Neural cell (in vitro differentiated cells): ENCODE measurements around the gene PRM2. TPM values are rescaled to one million over a fixed set of nuclear protein-coding genes. Genes with fewer than 3 reads are reported as not detected.

ENCODE experiments used
- H2AFZ ChIP-seq: fragments of 200-600, 300-800 bp; sonication (generic), shearing (Covaris generic); 2 replicates; pipeline ENCODE4 v1.6.0; 2014; ENCODE audit warnings: low read depth, mild to moderate bottlenecking, antibody characterized with exemption, low read length, moderate library complexity
- H3F3A ChIP-seq: fragments of 200-600 bp; shearing (Covaris generic); 2 replicates; pipeline ENCODE4 v1.6.1; 2016; ENCODE audit warnings: mild to moderate bottlenecking, moderate library complexity, mixed read lengths, antibody characterized with exemption, low read length; ENCODE audit not compliant: insufficient read depth, poor library complexity, severe bottlenecking
- H3K27ac ChIP-seq: fragments of 200-600, 300-800 bp; sonication (generic), shearing (Covaris generic); 2 replicates; pipeline ENCODE4 v1.5.1; 2014; ENCODE audit warnings: mild to moderate bottlenecking, low read length, moderate library complexity
- H3K27me3 ChIP-seq: fragments of 300-800, 200-600 bp; sonication (generic), shearing (Covaris generic); 2 replicates; pipeline ENCODE4 v1.6.0; 2014; ENCODE audit warnings: mild to moderate bottlenecking, low read depth, low read length, moderate library complexity; ENCODE audit not compliant: insufficient read depth
- H3K36me3 ChIP-seq: fragments of 300-800, 200-600 bp; sonication (generic), shearing (Covaris generic); 2 replicates; pipeline ENCODE4 v1.5.1; 2014; ENCODE audit warnings: mild to moderate bottlenecking, antibody characterized with exemption, low read length, moderate library complexity; ENCODE audit not compliant: insufficient read depth
- H3K4me2 ChIP-seq: fragments of 300-800, 200-600 bp; sonication (generic), shearing (Covaris generic); 2 replicates; pipeline ENCODE4 v1.6.0; 2014; ENCODE audit warnings: mild to moderate bottlenecking, low read length
- H3K4me3 ChIP-seq: fragments of 300-800, 200-600 bp; sonication (generic), shearing (Covaris generic); 2 replicates; pipeline ENCODE4 v1.5.1; 2014; ENCODE audit warnings: mild to moderate bottlenecking, low read length, moderate library complexity
- H3K79me2 ChIP-seq: fragments of 200-600 bp; shearing (Covaris generic); replicated peaks from 2 replicates; pipeline ENCODE4 v1.6.0; 2014; ENCODE audit warnings: mild to moderate bottlenecking, low read length, moderate library complexity; ENCODE audit not compliant: insufficient read depth
- H3K9ac ChIP-seq: fragments of 300-800, 200-600 bp; sonication (generic), shearing (Covaris generic); 2 replicates; pipeline ENCODE4 v1.6.1; 2016; ENCODE audit warnings: mild to moderate bottlenecking, low read length, mixed read lengths
- H3K9me2 ChIP-seq: fragments of 200-600 bp; shearing (Covaris generic); 2 replicates; pipeline ENCODE4 v1.6.1; 2016; ENCODE audit warnings: mild to moderate bottlenecking, low read length, mixed read lengths; ENCODE audit not compliant: insufficient read depth
- H3K9me3 ChIP-seq: fragments of 200-600, 300-800 bp; sonication (generic), shearing (Covaris generic); 2 replicates; pipeline ENCODE4 v1.6.1; 2016; ENCODE audit warnings: mild to moderate bottlenecking, mixed run types, low read length, moderate library complexity, mixed read lengths
- H4K20me1 ChIP-seq: fragments of 200-600 bp; shearing (Covaris generic); 2 replicates; pipeline ENCODE4 v1.6.1; 2016; ENCODE audit warnings: mild to moderate bottlenecking, mixed run types; ENCODE audit not compliant: insufficient read depth
- EP300 ChIP-seq: fragments of 450-650 bp; conservative IDR thresholded peaks from 2 replicates; pipeline ENCODE4 v1.6.1; 2014; ENCODE audit warnings: antibody characterized with exemption, mild to moderate bottlenecking, moderate library complexity; ENCODE audit not compliant: poor library complexity, severe bottlenecking
- EZH2 ChIP-seq: fragments of 200-600, 300-800 bp; shearing (Covaris generic), sonication (generic); IDR thresholded peaks from 2 replicates; pipeline ENCODE4 v1.6.1; 2014; ENCODE audit warnings: antibody characterized with exemption, low read length, borderline replicate concordance, mild to moderate bottlenecking; ENCODE audit not compliant: insufficient read depth, poor library complexity, severe bottlenecking
- MXI1 ChIP-seq: fragments of 450-650 bp; conservative IDR thresholded peaks from 2 replicates; pipeline ENCODE4 v1.6.1; 2014; ENCODE audit warnings: antibody characterized with exemption, mild to moderate bottlenecking; ENCODE audit not compliant: poor library complexity, severe bottlenecking
- POLR2AphosphoS5 ChIP-seq: IDR thresholded peaks from 2 replicates; pipeline ENCODE4 v1.6.1; 2012
- RAD21 ChIP-seq: fragments of 450-650 bp; conservative IDR thresholded peaks from 2 replicates; pipeline ENCODE4 v1.6.1; 2014; ENCODE audit warnings: antibody characterized with exemption, mild to moderate bottlenecking, moderate library complexity
- SMC3 ChIP-seq: fragments of 450-650 bp; conservative IDR thresholded peaks from 2 replicates; pipeline ENCODE4 v1.6.1; 2014; ENCODE audit warnings: antibody characterized with exemption, mild to moderate bottlenecking, moderate library complexity; ENCODE audit not compliant: poor library complexity
- TAF1 ChIP-seq: IDR thresholded peaks from 2 replicates; pipeline ENCODE4 v1.6.1; 2012; ENCODE audit warnings: low read depth
- polyA plus RNA-seq: library from polyadenylated mRNA; depleted of rRNA; stranded (reverse); fragments of >200 nt; gene quantifications from 2 replicates; pipeline ENCODE4 v1.2.3, GENCODE V29; 2014
- TF ChIP-seq, protein P1 (sequence below): IDR thresholded peaks from 2 replicates; pipeline ENCODE4 v1.6.1; 2012; ENCODE audit warnings: borderline replicate concordance
- TF ChIP-seq, protein P2 (sequence below): fragments of 450-650 bp; IDR thresholded peaks from 2 replicates; pipeline ENCODE4 v1.5.1; 2014; ENCODE audit warnings: antibody characterized with exemption, mild to moderate bottlenecking, moderate library complexity; ENCODE audit not compliant: poor library complexity, severe bottlenecking

Gene PRM2
- polyA plus RNA-seq, 1 donor from 2014 or later = not detected

DNA sequence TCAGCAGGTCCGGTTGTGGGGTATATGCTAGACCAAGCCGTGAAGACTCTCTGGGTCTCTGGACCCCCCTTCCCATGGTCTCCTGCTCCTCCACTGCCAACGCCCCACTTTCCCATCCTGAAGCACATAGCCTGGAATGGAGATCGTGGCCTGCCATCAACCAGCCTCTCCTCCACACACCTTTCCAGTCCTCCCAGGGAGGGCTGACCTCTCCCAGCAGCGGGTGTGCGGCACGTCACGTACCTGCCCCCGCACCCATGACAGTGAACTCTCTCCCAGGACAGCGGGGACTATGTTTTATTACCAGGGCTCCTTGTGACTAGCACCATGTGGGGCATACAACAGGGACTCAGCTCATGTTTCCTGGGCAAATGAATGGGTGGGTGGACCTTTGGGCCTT lies 4.7 kb downstream of the PRM2 start:
- H3F3A ChIP-seq = no peaks in the 10 kb centered on the region
- no peaks in the 10 kb centered on the region for H3K36me3 ChIP-seq
- no peaks in the 10 kb centered on the region for H3K79me2 ChIP-seq
- no peak overlapping the region for H3K27ac ChIP-seq
- no peaks in the 10 kb centered on the region for H3K9me2 ChIP-seq
- H3K4me2 ChIP-seq = no peak overlapping the region
- H3K4me3 ChIP-seq = no peak overlapping the region
- no peak overlapping the region for H2AFZ ChIP-seq
- no peaks in the 10 kb centered on the region for H4K20me1 ChIP-seq
- TF ChIP-seq MXI1 (no peak), TAF1 (no peak), EP300 (no peak), RAD21 (no peak), POLR2AphosphoS5 (no peak), SMC3 (no peak), EZH2 (no peak)
- TF ChIP-seq, protein P1, sequence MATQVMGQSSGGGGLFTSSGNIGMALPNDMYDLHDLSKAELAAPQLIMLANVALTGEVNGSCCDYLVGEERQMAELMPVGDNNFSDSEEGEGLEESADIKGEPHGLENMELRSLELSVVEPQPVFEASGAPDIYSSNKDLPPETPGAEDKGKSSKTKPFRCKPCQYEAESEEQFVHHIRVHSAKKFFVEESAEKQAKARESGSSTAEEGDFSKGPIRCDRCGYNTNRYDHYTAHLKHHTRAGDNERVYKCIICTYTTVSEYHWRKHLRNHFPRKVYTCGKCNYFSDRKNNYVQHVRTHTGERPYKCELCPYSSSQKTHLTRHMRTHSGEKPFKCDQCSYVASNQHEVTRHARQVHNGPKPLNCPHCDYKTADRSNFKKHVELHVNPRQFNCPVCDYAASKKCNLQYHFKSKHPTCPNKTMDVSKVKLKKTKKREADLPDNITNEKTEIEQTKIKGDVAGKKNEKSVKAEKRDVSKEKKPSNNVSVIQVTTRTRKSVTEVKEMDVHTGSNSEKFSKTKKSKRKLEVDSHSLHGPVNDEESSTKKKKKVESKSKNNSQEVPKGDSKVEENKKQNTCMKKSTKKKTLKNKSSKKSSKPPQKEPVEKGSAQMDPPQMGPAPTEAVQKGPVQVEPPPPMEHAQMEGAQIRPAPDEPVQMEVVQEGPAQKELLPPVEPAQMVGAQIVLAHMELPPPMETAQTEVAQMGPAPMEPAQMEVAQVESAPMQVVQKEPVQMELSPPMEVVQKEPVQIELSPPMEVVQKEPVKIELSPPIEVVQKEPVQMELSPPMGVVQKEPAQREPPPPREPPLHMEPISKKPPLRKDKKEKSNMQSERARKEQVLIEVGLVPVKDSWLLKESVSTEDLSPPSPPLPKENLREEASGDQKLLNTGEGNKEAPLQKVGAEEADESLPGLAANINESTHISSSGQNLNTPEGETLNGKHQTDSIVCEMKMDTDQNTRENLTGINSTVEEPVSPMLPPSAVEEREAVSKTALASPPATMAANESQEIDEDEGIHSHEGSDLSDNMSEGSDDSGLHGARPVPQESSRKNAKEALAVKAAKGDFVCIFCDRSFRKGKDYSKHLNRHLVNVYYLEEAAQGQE = no peak
- TF ChIP-seq, protein P2, sequence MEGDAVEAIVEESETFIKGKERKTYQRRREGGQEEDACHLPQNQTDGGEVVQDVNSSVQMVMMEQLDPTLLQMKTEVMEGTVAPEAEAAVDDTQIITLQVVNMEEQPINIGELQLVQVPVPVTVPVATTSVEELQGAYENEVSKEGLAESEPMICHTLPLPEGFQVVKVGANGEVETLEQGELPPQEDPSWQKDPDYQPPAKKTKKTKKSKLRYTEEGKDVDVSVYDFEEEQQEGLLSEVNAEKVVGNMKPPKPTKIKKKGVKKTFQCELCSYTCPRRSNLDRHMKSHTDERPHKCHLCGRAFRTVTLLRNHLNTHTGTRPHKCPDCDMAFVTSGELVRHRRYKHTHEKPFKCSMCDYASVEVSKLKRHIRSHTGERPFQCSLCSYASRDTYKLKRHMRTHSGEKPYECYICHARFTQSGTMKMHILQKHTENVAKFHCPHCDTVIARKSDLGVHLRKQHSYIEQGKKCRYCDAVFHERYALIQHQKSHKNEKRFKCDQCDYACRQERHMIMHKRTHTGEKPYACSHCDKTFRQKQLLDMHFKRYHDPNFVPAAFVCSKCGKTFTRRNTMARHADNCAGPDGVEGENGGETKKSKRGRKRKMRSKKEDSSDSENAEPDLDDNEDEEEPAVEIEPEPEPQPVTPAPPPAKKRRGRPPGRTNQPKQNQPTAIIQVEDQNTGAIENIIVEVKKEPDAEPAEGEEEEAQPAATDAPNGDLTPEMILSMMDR = no peak
- H3K9ac ChIP-seq = no peak overlapping the region
- H3K9me3 ChIP-seq = no peaks in the 10 kb centered on the region
- no peaks in the 10 kb centered on the region for H3K27me3 ChIP-seq

DNA sequence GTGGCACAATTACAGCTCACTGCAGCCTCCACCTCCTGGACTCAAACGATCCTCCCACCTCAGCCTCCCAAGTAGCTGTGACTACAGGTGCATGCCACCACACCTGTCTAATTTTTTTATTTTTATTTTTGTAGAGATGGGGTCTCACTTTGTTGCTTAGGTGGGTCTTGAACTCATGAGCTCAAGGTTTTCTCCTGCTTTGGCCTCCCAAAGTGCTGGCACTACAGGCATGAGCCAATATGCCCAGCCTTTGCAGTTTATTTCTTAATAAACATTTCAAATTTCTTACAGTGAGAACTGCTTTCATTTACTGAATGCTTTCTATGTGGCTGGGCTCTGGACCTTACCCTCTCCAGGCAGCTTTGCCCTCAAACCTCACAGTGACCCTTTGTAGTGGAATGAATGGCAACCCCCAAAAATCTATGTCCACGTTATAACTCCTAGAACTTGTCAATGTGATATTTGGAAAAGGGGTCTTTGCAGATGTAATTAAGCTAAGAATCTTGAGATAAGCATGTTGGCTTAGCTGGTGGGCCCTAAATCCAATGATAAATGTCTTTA lies 5.6 kb downstream of the PRM2 start:
- H3K9me3 ChIP-seq = no peaks in the 10 kb centered on the region
- no peak overlapping the region for H3K9ac ChIP-seq
- no peak overlapping the region for H3K4me3 ChIP-seq
- no peaks in the 10 kb centered on the region for H3K27me3 ChIP-seq
- no peaks in the 10 kb centered on the region for H4K20me1 ChIP-seq
- no peak overlapping the region for H2AFZ ChIP-seq
- no peaks in the 10 kb centered on the region for H3F3A ChIP-seq
- H3K4me2 ChIP-seq = no peak overlapping the region
- H3K36me3 ChIP-seq = no peaks in the 10 kb centered on the region
- H3K9me2 ChIP-seq = no peaks in the 10 kb centered on the region
- H3K27ac ChIP-seq = no peak overlapping the region
- no peaks in the 10 kb centered on the region for H3K79me2 ChIP-seq
- TF ChIP-seq POLR2AphosphoS5 = no peak
- no peak for TF ChIP-seq TAF1
- TF ChIP-seq, protein P1 = no peak
- TF ChIP-seq RAD21 = no peak
- no peak for TF ChIP-seq MXI1
- no peak for TF ChIP-seq SMC3
